ENCODE results near the gene STX7.

Gene STX7

GRCh38 chr6:132476688-132477087, 36.2 kb downstream of the STX7 start:
- TF ChIP-seq POLR2A (IDR thresholded peaks at IDR 0.05; ENCODE audit: low read depth, low read length): no peak
- DNase-seq (ENCODE audit: insufficient read length, low spot score) (no peak), FAIRE-seq (no peak)

DNA sequence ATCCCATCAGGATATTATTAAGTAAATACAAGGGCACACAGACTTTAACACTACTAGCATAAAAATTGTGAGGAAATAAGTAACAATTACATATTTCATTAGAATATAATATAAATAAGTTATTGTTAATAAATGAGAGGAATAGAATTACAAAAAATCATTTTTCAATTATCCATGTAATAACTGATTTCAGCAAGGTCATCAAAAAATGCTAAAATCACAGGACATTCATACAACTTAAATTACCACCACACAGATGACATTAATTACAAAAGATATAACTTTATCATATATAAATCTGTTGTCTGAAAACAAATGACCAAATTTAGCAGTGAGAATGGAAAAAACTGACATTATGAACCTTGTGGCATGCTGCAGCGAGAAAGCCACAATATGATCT, 37.0 kb downstream of the STX7 start:
- DNase-seq (ENCODE audit: insufficient read length, low spot score) (no peak), FAIRE-seq (no peak)
- TF ChIP-seq POLR2A (IDR thresholded peaks at IDR 0.05; ENCODE audit: low read depth, low read length): no peak

GRCh38 chr6:132471787-132472186, 41.1 kb downstream of the STX7 start:
- DNase-seq (ENCODE audit: insufficient read length, low spot score) (no peak), FAIRE-seq (no peak)
- TF ChIP-seq POLR2A (IDR thresholded peaks at IDR 0.05; ENCODE audit: low read depth, low read length): no peak

DNA sequence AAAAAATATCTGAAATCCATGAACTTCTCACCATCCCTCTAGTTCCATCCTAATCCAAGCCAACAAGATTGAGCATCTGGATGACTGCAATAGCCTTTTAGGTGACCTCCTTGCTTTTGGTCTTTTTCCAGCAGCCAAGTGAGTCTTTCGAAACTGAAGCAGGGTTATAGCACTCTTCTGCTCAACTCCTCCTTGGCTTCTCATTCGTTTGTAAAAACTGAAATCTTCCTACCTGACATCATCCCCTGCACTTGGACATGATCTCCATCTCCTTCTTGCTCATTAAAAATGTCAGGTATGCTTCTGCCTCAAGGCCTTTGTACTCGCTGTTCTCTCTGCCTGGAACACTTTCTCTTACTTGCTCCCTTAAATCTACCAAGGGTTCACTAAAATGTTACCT, 46.0 kb downstream of the STX7 start:
- DNase-seq (ENCODE audit: insufficient read length, low spot score) (no peak), FAIRE-seq (no peak)
- TF ChIP-seq POLR2A (IDR thresholded peaks at IDR 0.05; ENCODE audit: low read depth, low read length): no peak

GRCh38 chr6:132465530-132466485, 47.1 kb downstream of the STX7 start:
- FAIRE-seq (no peak), DNase-seq (ENCODE audit: insufficient read length, low spot score) (no peak)
- TF ChIP-seq POLR2A (IDR thresholded peaks at IDR 0.05; ENCODE audit: low read depth, low read length): no peak

GRCh38 chr6:132464538-132465256, 48.2 kb downstream of the STX7 start:
- DNase-seq (ENCODE audit: insufficient read length, low spot score) (no peak), FAIRE-seq (no peak)
- no peak for TF ChIP-seq POLR2A (IDR thresholded peaks at IDR 0.05; ENCODE audit: low read depth, low read length)

GRCh38 chr6:132461958-132462357, 51.0 kb downstream of the STX7 start:
- TF ChIP-seq POLR2A (IDR thresholded peaks at IDR 0.05; ENCODE audit: low read depth, low read length): no peak
- DNase-seq (ENCODE audit: insufficient read length, low spot score) (no peak), FAIRE-seq (no peak)

DNA sequence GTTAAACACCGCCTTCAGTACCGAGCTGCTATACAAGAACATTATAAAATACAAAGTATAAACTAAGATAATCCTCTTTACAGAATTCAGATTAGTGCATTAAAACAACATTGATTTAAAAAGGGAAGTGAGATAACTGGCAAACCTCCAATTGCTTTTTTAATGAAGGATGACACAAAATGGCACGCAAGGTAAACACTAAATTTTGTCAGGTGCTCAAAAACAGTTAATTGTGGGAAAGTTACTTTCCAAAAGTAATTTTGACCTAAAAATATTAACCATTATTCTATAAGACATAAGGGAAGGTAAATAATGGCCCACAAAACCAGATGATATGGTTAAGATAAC, 53.3 kb downstream of the STX7 start:
- TF ChIP-seq POLR2A (IDR thresholded peaks at IDR 0.05; ENCODE audit: low read depth, low read length): no peak
- FAIRE-seq: no peak
- DNase-seq (ENCODE audit: insufficient read length, low spot score): no peak

GRCh38 chr6:132458887-132459604, 53.9 kb downstream of the STX7 start:
- no peak for FAIRE-seq
- DNase-seq (ENCODE audit: insufficient read length, low spot score): no peak
- no peak for TF ChIP-seq POLR2A (IDR thresholded peaks at IDR 0.05; ENCODE audit: low read depth, low read length)

- DNase-seq (ENCODE audit: insufficient read length, low spot score) (no peak), FAIRE-seq (no peak)
- TF ChIP-seq POLR2A (IDR thresholded peaks at IDR 0.05; ENCODE audit: low read depth, low read length): no peak
Measured at GRCh38 chr6:132456700-132457143, 56.2 kb downstream of the STX7 start.

- DNase-seq (ENCODE audit: insufficient read length, low spot score) (no peak), FAIRE-seq (no peak)
- no peak for TF ChIP-seq POLR2A (IDR thresholded peaks at IDR 0.05; ENCODE audit: low read depth, low read length)
Measured at GRCh38 chr6:132446855-132447241, 66.1 kb downstream of the STX7 start.

- FAIRE-seq: peak; percentile 70
- no peak for TF ChIP-seq POLR2A (IDR thresholded peaks at IDR 0.05; ENCODE audit: low read depth, low read length)
Measured at GRCh38 chr6:132446141-132446854, 66.6 kb downstream of the STX7 start.

GRCh38 chr6:132445201-132445951, 67.5 kb downstream of the STX7 start:
- DNase-seq (ENCODE audit: insufficient read length, low spot score) (peak; percentile 8), FAIRE-seq (peak; percentile 95)

More at GRCh38 chr6:132446141-132446854, 66.6 kb downstream of the STX7 start:
- no peak for DNase-seq (ENCODE audit: insufficient read length, low spot score)

More at GRCh38 chr6:132445201-132445951, 67.5 kb downstream of the STX7 start:
- no peak for TF ChIP-seq POLR2A (IDR thresholded peaks at IDR 0.05; ENCODE audit: low read depth, low read length)

Measured in H54 (cell line).